CD4-positive, alpha-beta T cell treated with Interleukin-6 for 4 hours (primary cell): ENCODE data around the gene LARP4B.

Experiments used
- DNase-seq: peaks from one replicate; pipeline ENCODE4 v3.0.0-alpha.2; 2020; ENCODE audit warnings: mixed read lengths

The LARP4B gene

GRCh38 chr10:921471-922414 is 9.8 kb downstream of the LARP4B start:
- DNase-seq: no peak

GRCh38 chr10:920450-920849 is 11.1 kb downstream of the LARP4B start:
- DNase-seq: no peak

- DNase-seq: no peak
Measured at GRCh38 chr10:919481-919880, 12.0 kb downstream of the LARP4B start.

- no peak for DNase-seq
Measured at GRCh38 chr10:917999-918398, 13.5 kb downstream of the LARP4B start.

GRCh38 chr10:917416-917720 is 14.1 kb downstream of the LARP4B start:
- DNase-seq: no peak

- no peak for DNase-seq
Measured at GRCh38 chr10:916716-917415, 14.6 kb downstream of the LARP4B start.

GRCh38 chr10:909831-910230 is 21.7 kb downstream of the LARP4B start:
- no peak for DNase-seq

GRCh38 chr10:905972-906371 is 25.5 kb downstream of the LARP4B start:
- DNase-seq: no peak

GRCh38 chr10:905503-905902 is 26.0 kb downstream of the LARP4B start:
- no peak for DNase-seq

- no peak for DNase-seq
Measured at GRCh38 chr10:904403-904802, 27.1 kb downstream of the LARP4B start.

GRCh38 chr10:898141-898540 is 33.4 kb downstream of the LARP4B start:
- no peak for DNase-seq

GRCh38 chr10:896982-897381 is 34.5 kb downstream of the LARP4B start:
- no peak for DNase-seq

- no peak for DNase-seq
Measured at GRCh38 chr10:895324-895723, 36.2 kb downstream of the LARP4B start.

GRCh38 chr10:878895-879294 is 52.6 kb downstream of the LARP4B start:
- DNase-seq: no peak

GRCh38 chr10:878333-878759 is 53.2 kb downstream of the LARP4B start:
- no peak for DNase-seq

- DNase-seq: no peak
Measured at GRCh38 chr10:876438-876837, 55.1 kb downstream of the LARP4B start.

- no peak for DNase-seq
Measured at GRCh38 chr10:873020-873419, 58.5 kb downstream of the LARP4B start.

- no peak for DNase-seq
Measured at GRCh38 chr10:871951-872403, 59.5 kb downstream of the LARP4B start.

GRCh38 chr10:870564-871166 is 60.8 kb downstream of the LARP4B start:
- DNase-seq: no peak

GRCh38 chr10:869171-869570 is 62.3 kb downstream of the LARP4B start:
- DNase-seq: no peak

GRCh38 chr10:867807-868206 is 63.7 kb downstream of the LARP4B start:
- DNase-seq: no peak

- DNase-seq: no peak
Measured at GRCh38 chr10:866577-866941, 64.9 kb downstream of the LARP4B start.

GRCh38 chr10:865924-866576 is 65.5 kb downstream of the LARP4B start:
- no peak for DNase-seq
